Right forelimb (tissue), 1 donor: Measurements from ENCODE around the gene TRAIP.
"Not testable (repeated sequence)": the region's sequence is repeated elsewhere in the genome, so short reads cannot be mapped to it uniquely, and the experiment has no call there.

Experiments
- DNase-seq: peaks from one replicate; pipeline ENCODE4 v3.0.0-alpha.2; 2018

Gene TRAIP

GRCh38 chr3:49856181-49857005, at the start of gene TRAIP:
TSS of gene TRAIP (minus strand) at chr3:49856564. CDS start at chr3:49856453, 111 bp downstream.
- peak; percentile 94 for DNase-seq

- DNase-seq = not testable (repeated sequence)
These were observed 48.1 kb upstream of the TRAIP start for GRCh38 chr3:49904448-49904847.

- peak; percentile 74 for DNase-seq
These were observed 47.4 kb upstream of the TRAIP start, which contains the start of gene MST1R for GRCh38 chr3:49903451-49904424. TSS of gene MST1R (minus strand) at chr3:49903873. CDS start at chr3:49903609, 264 bp downstream.

- DNase-seq = no peak
These were observed 46.4 kb upstream of the TRAIP start for GRCh38 chr3:49902511-49903345.

- no peak for DNase-seq
These were observed 45.3 kb upstream of the TRAIP start for GRCh38 chr3:49901366-49902339.

- DNase-seq = no peak
These were observed 44.3 kb upstream of the TRAIP start for GRCh38 chr3:49900491-49901153.

GRCh38 chr3:49899815-49900214, 43.5 kb upstream of the TRAIP start:
- DNase-seq = no peak

- DNase-seq = no peak
These were observed 42.6 kb upstream of the TRAIP start for GRCh38 chr3:49898991-49899390.

GRCh38 chr3:49896345-49896744, 40.0 kb upstream of the TRAIP start:
- no peak for DNase-seq

- DNase-seq = no peak
These were observed 39.4 kb upstream of the TRAIP start for GRCh38 chr3:49895791-49896190.

- DNase-seq = no peak
These were observed 32.9 kb upstream of the TRAIP start for GRCh38 chr3:49889296-49889695.

- no peak for DNase-seq
These were observed 30.5 kb upstream of the TRAIP start for GRCh38 chr3:49886922-49887265.

GRCh38 chr3:49883998-49884397, 27.6 kb upstream of the TRAIP start:
- DNase-seq = no peak

- DNase-seq = peak; percentile 63
These were observed 25.8 kb upstream of the TRAIP start for GRCh38 chr3:49882166-49882565.

- DNase-seq = no peak
These were observed 24.4 kb upstream of the TRAIP start for GRCh38 chr3:49880581-49881315.

GRCh38 chr3:49879721-49880120, 23.4 kb upstream of the TRAIP start:
- DNase-seq = no peak

GRCh38 chr3:49878686-49879085, 22.3 kb upstream of the TRAIP start:
- no peak for DNase-seq

GRCh38 chr3:49877716-49878115, 21.4 kb upstream of the TRAIP start:
- no peak for DNase-seq

GRCh38 chr3:49876567-49876966, 20.2 kb upstream of the TRAIP start:
- no peak for DNase-seq

- DNase-seq = no peak
These were observed 17.3 kb upstream of the TRAIP start for GRCh38 chr3:49873623-49874022.
